Liver (tissue), 9 donors: Measurements from ENCODE around the gene MAPKBP1. TPM values are rescaled to one million over a fixed set of nuclear protein-coding genes. Genes with fewer than 3 reads are reported as not detected.

Experiments
- DNase-seq: peaks from one replicate; pipeline ENCODE4 v3.0.0-alpha.2; 2017; ENCODE audit warnings: low spot score
- H3K27ac ChIP-seq, 2 donors: one replicate each; pipeline ENCODE4 v1.7.0; 2013; ENCODE audit warnings: inconsistent platforms in 2 of 2, low read length in 2 of 2, control low read depth in 1 of 2, low read depth in 1 of 2, mild to moderate bottlenecking in 1 of 2
- H3K27me3 ChIP-seq, 4 donors: one replicate each; pipeline versions ENCODE4 v1.6.1 to v1.7.0; 2013; ENCODE audit warnings: low read length in 3 of 4, inconsistent platforms in 1 of 4, mild to moderate bottlenecking in 1 of 4, moderate library complexity in 1 of 4; ENCODE audit not compliant: control insufficient read depth in 4 of 4, insufficient read depth in 4 of 4
- H3K36me3 ChIP-seq, 4 donors: one replicate each; pipeline versions ENCODE4 v1.6.1 to v1.7.0; 2013; ENCODE audit warnings: low read length in 3 of 4, mild to moderate bottlenecking in 3 of 4, low read depth in 1 of 4, moderate library complexity in 1 of 4; ENCODE audit not compliant: control insufficient read depth in 4 of 4, insufficient read depth in 3 of 4
- H3K4me1 ChIP-seq, 4 donors: one replicate each; pipeline versions ENCODE4 v1.6.1 to v1.7.0; 2013; ENCODE audit warnings: low read length in 3 of 4, mild to moderate bottlenecking in 3 of 4, moderate library complexity in 1 of 4; ENCODE audit not compliant: control insufficient read depth in 4 of 4, insufficient read depth in 4 of 4
- H3K4me3 ChIP-seq, 3 donors: one replicate each; pipeline versions ENCODE4 v1.6.1 to v1.7.0; 2013; ENCODE audit warnings: low read length in 3 of 3, control low read depth in 1 of 3, low read depth in 1 of 3, mild to moderate bottlenecking in 1 of 3
- H3K9ac ChIP-seq, 2 donors: one replicate each; pipeline ENCODE4 v1.7.0; 2013; ENCODE audit warnings: low read length in 2 of 2, mild to moderate bottlenecking in 2 of 2, moderate library complexity in 2 of 2, control low read depth in 1 of 2, low read depth in 1 of 2
- H3K9me3 ChIP-seq, 4 donors: one replicate each; pipeline versions ENCODE4 v1.6.1 to v1.7.0; 2013; ENCODE audit warnings: low read length in 3 of 4; ENCODE audit not compliant: control insufficient read depth in 4 of 4
- FOXA1 ChIP-seq: IDR thresholded peaks from 2 replicates; pipeline ENCODE4 v1.6.1; 2016; ENCODE audit warnings: antibody characterized with exemption
- FOXA2 ChIP-seq: IDR thresholded peaks from 2 replicates; pipeline ENCODE4 v1.6.1; 2016; ENCODE audit warnings: antibody characterized with exemption
- GABPA ChIP-seq, 2 donors: IDR thresholded peaks in 1 of 2; conservative IDR thresholded peaks in 1 of 2; 2 replicates each; pipeline ENCODE4 v1.6.1; 2016; ENCODE audit warnings: antibody characterized with exemption in 2 of 2, mild to moderate bottlenecking in 1 of 2, moderate library complexity in 1 of 2
- HNF4A ChIP-seq, 2 donors: conservative IDR thresholded peaks; 2 replicates each; pipeline ENCODE4 v1.6.1; 2016; ENCODE audit warnings: antibody characterized with exemption in 2 of 2, mild to moderate bottlenecking in 2 of 2
- HNF4G ChIP-seq: IDR thresholded peaks from 2 replicates; pipeline ENCODE4 v1.6.1; 2016; ENCODE audit warnings: antibody characterized with exemption
- JUND ChIP-seq, 2 donors: IDR thresholded peaks; 2 replicates each; pipeline ENCODE4 v1.6.1; 2016; ENCODE audit warnings: antibody characterized with exemption in 2 of 2
- MAX ChIP-seq: IDR thresholded peaks from 2 replicates; pipeline ENCODE4 v1.6.1; 2016; ENCODE audit warnings: antibody characterized with exemption
- NR2F2 ChIP-seq: IDR thresholded peaks from 2 replicates; pipeline ENCODE4 v1.6.1; 2016; ENCODE audit warnings: antibody characterized with exemption
- RAD21 ChIP-seq, 2 donors: IDR thresholded peaks; 2 replicates each; pipeline ENCODE4 v1.6.1; 2016; ENCODE audit warnings: antibody characterized with exemption in 2 of 2, mild to moderate bottlenecking in 2 of 2
- REST ChIP-seq: IDR thresholded peaks from 2 replicates; pipeline ENCODE4 v1.6.1; 2016; ENCODE audit warnings: antibody characterized with exemption, mild to moderate bottlenecking
- RXRA ChIP-seq, 2 donors: IDR thresholded peaks; 2 replicates each; pipeline ENCODE4 v1.6.1; 2017 to 2018; ENCODE audit warnings: antibody characterized with exemption in 2 of 2, mild to moderate bottlenecking in 1 of 2
- SP1 ChIP-seq: IDR thresholded peaks from 2 replicates; pipeline ENCODE4 v1.6.1; 2018; ENCODE audit warnings: antibody characterized with exemption, mild to moderate bottlenecking
- TAF1 ChIP-seq: conservative IDR thresholded peaks from 2 replicates; pipeline ENCODE4 v1.6.1; 2016; ENCODE audit warnings: antibody characterized with exemption, mild to moderate bottlenecking
- YY1 ChIP-seq: IDR thresholded peaks from 2 replicates; pipeline ENCODE4 v1.6.1; 2016; ENCODE audit warnings: antibody characterized with exemption, mild to moderate bottlenecking
- ZBTB33 ChIP-seq: IDR thresholded peaks from 2 replicates; pipeline ENCODE4 v1.6.1; 2016; ENCODE audit warnings: antibody characterized with exemption
- WGBS: extraction: QIAGEN DNeasy Blood & Tissue Kit; methylation state at CpG from one replicate; pipeline ENCODE4 v1.1.7; 2013; 5-methylcytosine and 5-hydroxymethylcytosine counted together
- polyA plus RNA-seq, 2 donors: library from polyadenylated mRNA; stranded (reverse) in 1 of 2; unstranded in 1 of 2; fragments of 200-250 nt in 1 of 2; fragments of >200 nt in 1 of 2; fragmentation: Nextera tagmentation in 1 of 2; extraction: Ambion mirVana in 1 of 2; gene quantifications; one replicate each; pipeline versions ENCODE4 v1.2.1 to v1.2.3, GENCODE V29; 2013 to 2015
- total RNA-seq, 2 donors: library from RNA; depleted of rRNA; stranded (reverse); fragments of >200 nt; gene quantifications; one replicate each; pipeline ENCODE4 v1.2.3, GENCODE V29; 2014
- TF ChIP-seq, protein P1 (sequence below): IDR thresholded peaks from 2 replicates; pipeline ENCODE4 v1.6.1; 2016; ENCODE audit warnings: antibody characterized with exemption
- TF ChIP-seq, protein P2 (sequence below): fragments of 150-350 bp; IDR thresholded peaks from 2 replicates; pipeline ENCODE4 v1.5.1; 2017; ENCODE audit warnings: improper control_type of control experiment, low read depth, low read length; ENCODE audit not compliant: missing input control
- donor health status: healthy.
- donor health status: healthy.
- donor health status: healthy.
- donor health status: healthy.
- donor health status: healthy.

Gene MAPKBP1
- total and polyA plus RNA-seq, 4 donors: 0.89 to 10.3 (median 2.7) TPM

- 93% methylated on average over 3 of the region's 3 CpGs for WGBS
- H3K27me3 ChIP-seq: no peaks in the 10 kb centered on the region
- H3K4me1 ChIP-seq: no peaks in the 10 kb centered on the region
- no peak overlapping the region for H3K4me3 ChIP-seq
- no peaks in the 10 kb centered on the region for H3K9me3 ChIP-seq
- no peak for DNase-seq
- peaks cover 0 to 2% (median 0%) of the 10 kb centered on the region in 4 donors for H3K36me3 ChIP-seq
- TF ChIP-seq JUND (IDR thresholded peaks at IDR 0.05): no peak
- TF ChIP-seq NR2F2: no peak
- H3K27ac ChIP-seq: no peak overlapping the region
- no peak overlapping the region for H3K9ac ChIP-seq
These were observed 31.4 kb downstream of the MAPKBP1 start for GRCh38 chr15:41805711-41806110.

DNA sequence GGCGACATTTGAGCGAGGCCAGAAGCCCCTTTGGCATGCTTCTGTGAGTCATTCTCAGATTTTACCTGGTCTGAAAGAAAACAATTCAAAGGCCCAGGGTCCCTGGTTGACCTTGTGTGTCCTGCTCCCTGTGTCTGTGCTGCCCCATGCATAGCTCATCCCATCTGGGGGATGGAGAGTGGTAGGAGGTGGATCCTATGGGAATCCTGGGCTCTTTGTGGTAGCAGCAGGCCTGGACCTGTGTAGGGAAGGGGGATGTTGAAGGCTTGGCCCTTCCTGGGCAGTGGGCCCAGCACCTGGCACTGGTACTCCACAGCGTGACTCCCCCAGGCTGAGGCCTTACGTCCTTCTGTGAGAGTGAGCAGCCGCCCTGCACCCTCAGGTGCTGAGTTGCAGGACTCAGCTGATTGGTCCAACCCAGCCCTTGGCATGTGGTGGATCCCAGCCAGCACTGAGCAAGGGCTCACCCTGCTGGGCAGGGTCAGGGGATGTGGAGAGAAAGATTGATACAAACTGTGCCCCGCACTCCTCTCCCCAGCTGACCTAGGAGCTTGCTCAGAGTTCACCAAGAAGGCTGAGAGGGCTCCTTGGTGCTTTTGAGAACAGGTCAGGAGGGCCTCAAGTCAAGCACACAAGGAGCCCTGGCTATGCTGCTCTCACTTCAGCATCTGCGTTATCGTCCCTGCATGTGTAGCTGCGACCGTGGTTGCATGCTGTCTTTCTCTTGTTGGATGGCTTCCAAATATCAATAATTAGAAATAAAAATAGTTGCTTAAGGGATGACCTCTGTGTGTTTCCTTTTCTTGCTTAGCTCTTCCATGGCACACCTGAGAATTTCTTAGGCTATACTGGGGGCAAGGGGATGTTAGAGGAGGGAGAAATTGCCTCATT, 32.3 kb downstream of the MAPKBP1 start:
- Histone ChIP-seq H3K36me3 (no peaks in the 10 kb centered on the region), H3K27ac (no peak overlapping the region), H3K9me3 (no peaks in the 10 kb centered on the region), H3K9ac (no peak overlapping the region), H3K4me3 (no peak overlapping the region), H3K27me3 (no peaks in the 10 kb centered on the region), H3K4me1 (no peaks in the 10 kb centered on the region)
- WGBS: 95% methylated on average over 10 of the region's 10 CpGs
- no peak for DNase-seq
- TF ChIP-seq RAD21 (IDR thresholded peaks at IDR 0.05): no peak
- no peak for TF ChIP-seq YY1
- TF ChIP-seq FOXA1: no peak
- no peak for TF ChIP-seq HNF4A (conservative IDR thresholded peaks at IDR 0.05)
- no peak for TF ChIP-seq RXRA (IDR thresholded peaks at IDR 0.05)
- TF ChIP-seq FOXA2: no peak
- TF ChIP-seq GABPA (IDR thresholded peaks at IDR 0.05 in 1 of 2, conservative IDR thresholded peaks at IDR 0.05 in 1 of 2): no peak
- TF ChIP-seq, protein P1, sequence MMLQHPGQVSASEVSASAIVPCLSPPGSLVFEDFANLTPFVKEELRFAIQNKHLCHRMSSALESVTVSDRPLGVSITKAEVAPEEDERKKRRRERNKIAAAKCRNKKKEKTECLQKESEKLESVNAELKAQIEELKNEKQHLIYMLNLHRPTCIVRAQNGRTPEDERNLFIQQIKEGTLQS: no peak
- no peak for TF ChIP-seq SP1
- no peak for TF ChIP-seq HNF4G
- TF ChIP-seq ZBTB33: no peak
- no peak for TF ChIP-seq NR2F2
- no peak for TF ChIP-seq MAX
- TF ChIP-seq, protein P2, sequence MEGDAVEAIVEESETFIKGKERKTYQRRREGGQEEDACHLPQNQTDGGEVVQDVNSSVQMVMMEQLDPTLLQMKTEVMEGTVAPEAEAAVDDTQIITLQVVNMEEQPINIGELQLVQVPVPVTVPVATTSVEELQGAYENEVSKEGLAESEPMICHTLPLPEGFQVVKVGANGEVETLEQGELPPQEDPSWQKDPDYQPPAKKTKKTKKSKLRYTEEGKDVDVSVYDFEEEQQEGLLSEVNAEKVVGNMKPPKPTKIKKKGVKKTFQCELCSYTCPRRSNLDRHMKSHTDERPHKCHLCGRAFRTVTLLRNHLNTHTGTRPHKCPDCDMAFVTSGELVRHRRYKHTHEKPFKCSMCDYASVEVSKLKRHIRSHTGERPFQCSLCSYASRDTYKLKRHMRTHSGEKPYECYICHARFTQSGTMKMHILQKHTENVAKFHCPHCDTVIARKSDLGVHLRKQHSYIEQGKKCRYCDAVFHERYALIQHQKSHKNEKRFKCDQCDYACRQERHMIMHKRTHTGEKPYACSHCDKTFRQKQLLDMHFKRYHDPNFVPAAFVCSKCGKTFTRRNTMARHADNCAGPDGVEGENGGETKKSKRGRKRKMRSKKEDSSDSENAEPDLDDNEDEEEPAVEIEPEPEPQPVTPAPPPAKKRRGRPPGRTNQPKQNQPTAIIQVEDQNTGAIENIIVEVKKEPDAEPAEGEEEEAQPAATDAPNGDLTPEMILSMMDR: no peak
- no peak for TF ChIP-seq TAF1
- no peak for TF ChIP-seq REST
